ENCODE measurements around the gene NTRK1.

Gene NTRK1

GRCh38 chr1:156877433-156878170 lies 16.9 kb downstream of the NTRK1 start:
- no peak overlapping the region for H3K9ac ChIP-seq (ENCODE audit: low read length)
- H3K4me1 ChIP-seq (ENCODE audit: insufficient read depth, low read length, severe bottlenecking) = no peaks in the 10 kb centered on the region
- TF ChIP-seq CTCF (IDR thresholded peaks at IDR 0.05; ENCODE audit: low read length) (no peak), EZH2 (IDR thresholded peaks at IDR 0.05; ENCODE audit: borderline replicate concordance, low read length) (no peak)
- H3K27me3 ChIP-seq (ENCODE audit: insufficient read depth, low read length) = peaks cover 3% of the 10 kb centered on the region; the same call in 1 of the 2 replicates
- no peaks in the 10 kb centered on the region for H3K36me3 ChIP-seq (ENCODE audit: insufficient read depth, low read length)
- H3K9me3 ChIP-seq (ENCODE audit: low read length) = no peaks in the 10 kb centered on the region
- no peak overlapping the region for H3K4me2 ChIP-seq (ENCODE audit: low read length)
- no peak overlapping the region for H2AFZ ChIP-seq (ENCODE audit: low read length)
- H3K27ac ChIP-seq (ENCODE audit: low read depth, low read length, poor library complexity, severe bottlenecking) = no peak overlapping the region
- H4K20me1 ChIP-seq (ENCODE audit: insufficient read depth, low read length) = no peaks in the 10 kb centered on the region
- no peak overlapping the region for H3K4me3 ChIP-seq (ENCODE audit: low read depth, low read length, poor library complexity, severe bottlenecking)
- no peaks in the 10 kb centered on the region for H3K79me2 ChIP-seq (ENCODE audit: insufficient read depth, low read length)
- H3K9me2 ChIP-seq (ENCODE audit: low read depth, low read length) = no peaks in the 10 kb centered on the region
- H3F3A ChIP-seq (ENCODE audit: insufficient read depth, low read length) = no peaks in the 10 kb centered on the region

- TF ChIP-seq EZH2 (IDR thresholded peaks at IDR 0.05; ENCODE audit: borderline replicate concordance, low read length) (no peak), CTCF (IDR thresholded peaks at IDR 0.05; ENCODE audit: low read length) (no peak)
- Histone ChIP-seq H3K4me1 (ENCODE audit: insufficient read depth, low read length, severe bottlenecking) (no peaks in the 10 kb centered on the region), H3K27ac (ENCODE audit: low read depth, low read length, poor library complexity, severe bottlenecking) (no peak overlapping the region), H3K9me3 (ENCODE audit: low read length) (no peaks in the 10 kb centered on the region), H2AFZ (ENCODE audit: low read length) (no peak overlapping the region), H3K79me2 (ENCODE audit: insufficient read depth, low read length) (no peaks in the 10 kb centered on the region), H3K4me2 (ENCODE audit: low read length) (no peak overlapping the region), H3F3A (ENCODE audit: insufficient read depth, low read length) (no peaks in the 10 kb centered on the region), H3K4me3 (ENCODE audit: low read depth, low read length, poor library complexity, severe bottlenecking) (no peak overlapping the region), H3K9ac (ENCODE audit: low read length) (no peak overlapping the region), H3K27me3 (ENCODE audit: insufficient read depth, low read length) (0 out of 2 replicates have a peak, but pooled peaks cover 7% of the 10 kb centered on the region), H3K9me2 (ENCODE audit: low read depth, low read length) (no peaks in the 10 kb centered on the region), H3K36me3 (ENCODE audit: insufficient read depth, low read length) (no peaks in the 10 kb centered on the region), H4K20me1 (ENCODE audit: insufficient read depth, low read length) (no peaks in the 10 kb centered on the region)
Measured at GRCh38 chr1:156879876-156880275, 19.2 kb downstream of the NTRK1 start.

- H2AFZ ChIP-seq (ENCODE audit: low read length) = no peak overlapping the region
- H3K9me3 ChIP-seq (ENCODE audit: low read length) = no peaks in the 10 kb centered on the region
- H4K20me1 ChIP-seq (ENCODE audit: insufficient read depth, low read length) = no peaks in the 10 kb centered on the region
- no peak for TF ChIP-seq CTCF (IDR thresholded peaks at IDR 0.05; ENCODE audit: low read length)
- no peak for TF ChIP-seq EZH2 (IDR thresholded peaks at IDR 0.05; ENCODE audit: borderline replicate concordance, low read length)
- H3K27ac ChIP-seq (ENCODE audit: low read depth, low read length, poor library complexity, severe bottlenecking) = no peak overlapping the region
- no peaks in the 10 kb centered on the region for H3F3A ChIP-seq (ENCODE audit: insufficient read depth, low read length)
- H3K36me3 ChIP-seq (ENCODE audit: insufficient read depth, low read length) = no peaks in the 10 kb centered on the region
- no peaks in the 10 kb centered on the region for H3K4me1 ChIP-seq (ENCODE audit: insufficient read depth, low read length, severe bottlenecking)
- no peaks in the 10 kb centered on the region for H3K79me2 ChIP-seq (ENCODE audit: insufficient read depth, low read length)
- no peak overlapping the region for H3K9ac ChIP-seq (ENCODE audit: low read length)
- H3K27me3 ChIP-seq (ENCODE audit: insufficient read depth, low read length) = 0 out of 2 replicates have a peak, but pooled peaks cover 7% of the 10 kb centered on the region
- no peaks in the 10 kb centered on the region for H3K9me2 ChIP-seq (ENCODE audit: low read depth, low read length)
- H3K4me2 ChIP-seq (ENCODE audit: low read length) = no peak overlapping the region
- no peak overlapping the region for H3K4me3 ChIP-seq (ENCODE audit: low read depth, low read length, poor library complexity, severe bottlenecking)
Measured at GRCh38 chr1:156880473-156880872, 19.8 kb downstream of the NTRK1 start.
